Endothelial cell of umbilical vein (primary cell): ENCODE measurements around the gene DDX39A.

Source experiments
- CTCF ChIP-seq, 2 donors: IDR thresholded peaks; 1 replicate in 1 of 2; 2 replicates in 1 of 2; pipeline ENCODE4 v1.5.1; 2011; ENCODE audit warnings: low read length in 2 of 2, mild to moderate bottlenecking in 2 of 2, moderate library complexity in 2 of 2, control low read depth in 1 of 2, inconsistent platforms in 1 of 2, low read depth in 1 of 2; ENCODE audit not compliant: insufficient read depth in 1 of 2; ENCODE audit errors: extremely low read depth in 1 of 2
- EZH2 ChIP-seq: IDR thresholded peaks from 2 replicates; pipeline ENCODE4 v1.6.1; 2012; ENCODE audit warnings: borderline replicate concordance, low read depth, mild to moderate bottlenecking, moderate library complexity, low read length, inconsistent platforms; ENCODE audit not compliant: severe bottlenecking
- FOS ChIP-seq: IDR thresholded peaks from 2 replicates; pipeline ENCODE4 v1.6.1; 2011; ENCODE audit warnings: mild to moderate bottlenecking, low read length, moderate library complexity, borderline replicate concordance; ENCODE audit not compliant: insufficient read depth
- JUN ChIP-seq: IDR thresholded peaks from 2 replicates; pipeline ENCODE4 v1.6.1; 2011; ENCODE audit warnings: borderline replicate concordance, low read depth; ENCODE audit not compliant: insufficient read length, insufficient read depth
- MAX ChIP-seq: IDR thresholded peaks from 2 replicates; pipeline ENCODE4 v1.6.1; 2011; ENCODE audit not compliant: insufficient read depth, insufficient read length
- POLR2A ChIP-seq: IDR thresholded peaks from 2 replicates; pipeline ENCODE4 v1.6.1; 2012; ENCODE audit warnings: low read depth, mild to moderate bottlenecking, control low read depth, low read length
- POLR2AphosphoS5 ChIP-seq: IDR thresholded peaks from 2 replicates; pipeline ENCODE4 v1.6.1; 2012; ENCODE audit warnings: low read depth, mild to moderate bottlenecking, control low read depth, low read length, moderate library complexity; ENCODE audit not compliant: insufficient read depth

GRCh38 chr19:14412324-14412995 lies 6.7 kb downstream of the DDX39A start:
- TF ChIP-seq CTCF (IDR thresholded peaks at IDR 0.05; ENCODE audit: extremely low read depth in 1 of 2, insufficient read depth in 1 of 2, low read depth in 1 of 2, low read length in 2 of 2) (no peak), POLR2A (no peak), POLR2AphosphoS5 (no peak), EZH2 (no peak), FOS (no peak), MAX (no peak), JUN (no peak)
